Liver (tissue), 9 donors: Measurements from ENCODE around the gene TRUB2. TPM values are rescaled to one million over a fixed set of nuclear protein-coding genes. Genes with fewer than 3 reads are reported as not detected.

ENCODE experiments used
- DNase-seq: peaks from one replicate; pipeline ENCODE4 v3.0.0-alpha.2; 2017; ENCODE audit warnings: low spot score
- H3K27ac ChIP-seq, 2 donors: one replicate each; pipeline ENCODE4 v1.7.0; 2013; ENCODE audit warnings: inconsistent platforms in 2 of 2, low read length in 2 of 2, control low read depth in 1 of 2, low read depth in 1 of 2, mild to moderate bottlenecking in 1 of 2
- H3K27me3 ChIP-seq, 4 donors: one replicate each; pipeline versions ENCODE4 v1.6.1 to v1.7.0; 2013; ENCODE audit warnings: low read length in 3 of 4, inconsistent platforms in 1 of 4, mild to moderate bottlenecking in 1 of 4, moderate library complexity in 1 of 4; ENCODE audit not compliant: control insufficient read depth in 4 of 4, insufficient read depth in 4 of 4
- H3K36me3 ChIP-seq, 4 donors: one replicate each; pipeline versions ENCODE4 v1.6.1 to v1.7.0; 2013; ENCODE audit warnings: low read length in 3 of 4, mild to moderate bottlenecking in 3 of 4, low read depth in 1 of 4, moderate library complexity in 1 of 4; ENCODE audit not compliant: control insufficient read depth in 4 of 4, insufficient read depth in 3 of 4
- H3K4me1 ChIP-seq, 4 donors: one replicate each; pipeline versions ENCODE4 v1.6.1 to v1.7.0; 2013; ENCODE audit warnings: low read length in 3 of 4, mild to moderate bottlenecking in 3 of 4, moderate library complexity in 1 of 4; ENCODE audit not compliant: control insufficient read depth in 4 of 4, insufficient read depth in 4 of 4
- H3K4me3 ChIP-seq, 3 donors: one replicate each; pipeline versions ENCODE4 v1.6.1 to v1.7.0; 2013; ENCODE audit warnings: low read length in 3 of 3, control low read depth in 1 of 3, low read depth in 1 of 3, mild to moderate bottlenecking in 1 of 3
- H3K9ac ChIP-seq, 2 donors: one replicate each; pipeline ENCODE4 v1.7.0; 2013; ENCODE audit warnings: low read length in 2 of 2, mild to moderate bottlenecking in 2 of 2, moderate library complexity in 2 of 2, control low read depth in 1 of 2, low read depth in 1 of 2
- H3K9me3 ChIP-seq, 4 donors: one replicate each; pipeline versions ENCODE4 v1.6.1 to v1.7.0; 2013; ENCODE audit warnings: low read length in 3 of 4; ENCODE audit not compliant: control insufficient read depth in 4 of 4
- ATF3 ChIP-seq: IDR thresholded peaks from 2 replicates; pipeline ENCODE4 v1.6.1; 2016; ENCODE audit warnings: antibody characterized with exemption
- CTCF ChIP-seq: fragments of 150-350 bp; IDR thresholded peaks from 2 replicates; pipeline ENCODE4 v1.5.1; 2017; ENCODE audit warnings: improper control_type of control experiment, low read depth, low read length; ENCODE audit not compliant: missing input control
- EGR1 ChIP-seq, 2 donors: IDR thresholded peaks; 2 replicates each; pipeline ENCODE4 v1.6.1; 2016 to 2018; ENCODE audit warnings: antibody characterized with exemption in 2 of 2, low read depth in 2 of 2
- FOXA1 ChIP-seq: IDR thresholded peaks from 2 replicates; pipeline ENCODE4 v1.6.1; 2016; ENCODE audit warnings: antibody characterized with exemption
- FOXA2 ChIP-seq: IDR thresholded peaks from 2 replicates; pipeline ENCODE4 v1.6.1; 2016; ENCODE audit warnings: antibody characterized with exemption
- GABPA ChIP-seq, 2 donors: IDR thresholded peaks in 1 of 2; conservative IDR thresholded peaks in 1 of 2; 2 replicates each; pipeline ENCODE4 v1.6.1; 2016; ENCODE audit warnings: antibody characterized with exemption in 2 of 2, mild to moderate bottlenecking in 1 of 2, moderate library complexity in 1 of 2
- HNF4A ChIP-seq, 2 donors: conservative IDR thresholded peaks; 2 replicates each; pipeline ENCODE4 v1.6.1; 2016; ENCODE audit warnings: antibody characterized with exemption in 2 of 2, mild to moderate bottlenecking in 2 of 2
- HNF4G ChIP-seq: IDR thresholded peaks from 2 replicates; pipeline ENCODE4 v1.6.1; 2016; ENCODE audit warnings: antibody characterized with exemption
- JUND ChIP-seq, 2 donors: IDR thresholded peaks; 2 replicates each; pipeline ENCODE4 v1.6.1; 2016; ENCODE audit warnings: antibody characterized with exemption in 2 of 2
- MAX ChIP-seq: IDR thresholded peaks from 2 replicates; pipeline ENCODE4 v1.6.1; 2016; ENCODE audit warnings: antibody characterized with exemption
- NR2F2 ChIP-seq: IDR thresholded peaks from 2 replicates; pipeline ENCODE4 v1.6.1; 2016; ENCODE audit warnings: antibody characterized with exemption
- RAD21 ChIP-seq, 2 donors: IDR thresholded peaks; 2 replicates each; pipeline ENCODE4 v1.6.1; 2016; ENCODE audit warnings: antibody characterized with exemption in 2 of 2, mild to moderate bottlenecking in 2 of 2
- REST ChIP-seq: IDR thresholded peaks from 2 replicates; pipeline ENCODE4 v1.6.1; 2016; ENCODE audit warnings: antibody characterized with exemption, mild to moderate bottlenecking
- RXRA ChIP-seq, 2 donors: IDR thresholded peaks; 2 replicates each; pipeline ENCODE4 v1.6.1; 2017 to 2018; ENCODE audit warnings: antibody characterized with exemption in 2 of 2, mild to moderate bottlenecking in 1 of 2
- SP1 ChIP-seq: IDR thresholded peaks from 2 replicates; pipeline ENCODE4 v1.6.1; 2018; ENCODE audit warnings: antibody characterized with exemption, mild to moderate bottlenecking
- TAF1 ChIP-seq: conservative IDR thresholded peaks from 2 replicates; pipeline ENCODE4 v1.6.1; 2016; ENCODE audit warnings: antibody characterized with exemption, mild to moderate bottlenecking
- YY1 ChIP-seq: IDR thresholded peaks from 2 replicates; pipeline ENCODE4 v1.6.1; 2016; ENCODE audit warnings: antibody characterized with exemption, mild to moderate bottlenecking
- ZBTB33 ChIP-seq: IDR thresholded peaks from 2 replicates; pipeline ENCODE4 v1.6.1; 2016; ENCODE audit warnings: antibody characterized with exemption
- WGBS: extraction: QIAGEN DNeasy Blood & Tissue Kit; methylation state at CpG from one replicate; pipeline ENCODE4 v1.1.7; 2013; 5-methylcytosine and 5-hydroxymethylcytosine counted together
- polyA plus RNA-seq, 2 donors: library from polyadenylated mRNA; stranded (reverse) in 1 of 2; unstranded in 1 of 2; fragments of 200-250 nt in 1 of 2; fragments of >200 nt in 1 of 2; fragmentation: Nextera tagmentation in 1 of 2; extraction: Ambion mirVana in 1 of 2; gene quantifications; one replicate each; pipeline versions ENCODE4 v1.2.1 to v1.2.3, GENCODE V29; 2013 to 2015
- total RNA-seq, 2 donors: library from RNA; depleted of rRNA; stranded (reverse); fragments of >200 nt; gene quantifications; one replicate each; pipeline ENCODE4 v1.2.3, GENCODE V29; 2014
- donor health status: healthy.
- donor health status: healthy.
- donor health status: healthy.
- donor health status: healthy.
- donor health status: healthy.

Gene TRUB2
- total and polyA plus RNA-seq, 4 donors: 12.7 to 35.8 (median 19.4) TPM

GRCh38 chr9:128361986-128362646, 39.9 kb upstream of the TRUB2 start:
- Histone ChIP-seq H3K9ac (peak overlapping the region in 1 of 2 donors; percentile 13), H3K27me3 (no peaks in the 10 kb centered on the region), H3K36me3 (no peaks in the 10 kb centered on the region), H3K9me3 (no peaks in the 10 kb centered on the region), H3K4me1 (peaks cover 3 to 22% (median 11%) of the 10 kb centered on the region in 4 donors), H3K27ac (no peak overlapping the region), H3K4me3 (peak overlapping the region in 2 of 3 donors; percentile 51 to 65)
- peak; percentile 79 for DNase-seq
- 12% methylated on average over 20 of the region's 20 CpGs for WGBS
- no peak for TF ChIP-seq FOXA2
- peak; percentile 86 to 90 for TF ChIP-seq RAD21 (IDR thresholded peaks at IDR 0.05)
- no peak for TF ChIP-seq RXRA (IDR thresholded peaks at IDR 0.05)
- TF ChIP-seq TAF1: no peak
- TF ChIP-seq JUND (IDR thresholded peaks at IDR 0.05): no peak
- TF ChIP-seq YY1: peak; percentile 57
- no peak for TF ChIP-seq MAX
- TF ChIP-seq ATF3: no peak
- peak; percentile 75 for TF ChIP-seq CTCF
- no peak for TF ChIP-seq HNF4G
- no peak for TF ChIP-seq FOXA1

- Histone ChIP-seq H3K27me3 (no peaks in the 10 kb centered on the region), H3K9me3 (no peaks in the 10 kb centered on the region), H3K27ac (no peak overlapping the region), H3K9ac (no peak overlapping the region), H3K4me3 (peak overlapping the region in 1 of 3 donors; percentile 51), H3K36me3 (no peaks in the 10 kb centered on the region), H3K4me1 (peaks cover 3 to 22% (median 11%) of the 10 kb centered on the region in 4 donors)
- WGBS: 63% methylated on average over 14 of the region's 14 CpGs
- DNase-seq: no peak
- TF ChIP-seq RAD21 (IDR thresholded peaks at IDR 0.05) (no peak), ATF3 (no peak), MAX (no peak), CTCF (no peak), RXRA (IDR thresholded peaks at IDR 0.05) (no peak), YY1 (no peak), SP1 (no peak), JUND (IDR thresholded peaks at IDR 0.05) (no peak), GABPA (IDR thresholded peaks at IDR 0.05 in 1 of 2, conservative IDR thresholded peaks at IDR 0.05 in 1 of 2) (no peak), NR2F2 (no peak), ZBTB33 (no peak), REST (no peak), HNF4A (conservative IDR thresholded peaks at IDR 0.05) (no peak), HNF4G (no peak), FOXA2 (no peak), FOXA1 (no peak), TAF1 (no peak), EGR1 (IDR thresholded peaks at IDR 0.05; ENCODE audit: low read depth in 2 of 2) (no peak)
Observed at GRCh38 chr9:128361296-128361985, 39.2 kb upstream of the TRUB2 start.
